GM12872 (cell line): Measurements from ENCODE around the gene ENPP5.

Experiments
- CTCF ChIP-seq: IDR thresholded peaks from 3 replicates; pipeline ENCODE4 v1.5.1; 2011; ENCODE audit warnings: low read depth, mild to moderate bottlenecking, low read length, moderate library complexity; ENCODE audit not compliant: insufficient read depth

ENPP5 gene

GRCh38 chr6:46170357-46171289, at the start of gene ENPP5:
Gene ENPP5 (minus strand): TSS chr6:46170980. CDS start chr6:46168262, 2,718 bp downstream.
- TF ChIP-seq CTCF: no peak

GRCh38 chr6:46219661-46220060, 48.9 kb upstream of the ENPP5 start:
- no peak for TF ChIP-seq CTCF

GRCh38 chr6:46218457-46218856, 47.7 kb upstream of the ENPP5 start:
- TF ChIP-seq CTCF: no peak

GRCh38 chr6:46217671-46218131, 46.9 kb upstream of the ENPP5 start:
- no peak for TF ChIP-seq CTCF

GRCh38 chr6:46216879-46217278, 46.1 kb upstream of the ENPP5 start:
- no peak for TF ChIP-seq CTCF

GRCh38 chr6:46215777-46216176, 45.0 kb upstream of the ENPP5 start:
- no peak for TF ChIP-seq CTCF

GRCh38 chr6:46215213-46215612, 44.4 kb upstream of the ENPP5 start:
- no peak for TF ChIP-seq CTCF
